ENCODE results near the gene FH. TPM values are rescaled to one million over a fixed set of nuclear protein-coding genes. Genes with fewer than 3 reads are reported as not detected.
A peak's percentile ranks its signal among the peaks of the same experiment; 100 is the strongest.

FH gene
- total and polyA plus RNA-seq, 2 donors (not counting 1 experiment from before 2014, with no cell fraction given) = 18.5 to 32.4 TPM

DNA sequence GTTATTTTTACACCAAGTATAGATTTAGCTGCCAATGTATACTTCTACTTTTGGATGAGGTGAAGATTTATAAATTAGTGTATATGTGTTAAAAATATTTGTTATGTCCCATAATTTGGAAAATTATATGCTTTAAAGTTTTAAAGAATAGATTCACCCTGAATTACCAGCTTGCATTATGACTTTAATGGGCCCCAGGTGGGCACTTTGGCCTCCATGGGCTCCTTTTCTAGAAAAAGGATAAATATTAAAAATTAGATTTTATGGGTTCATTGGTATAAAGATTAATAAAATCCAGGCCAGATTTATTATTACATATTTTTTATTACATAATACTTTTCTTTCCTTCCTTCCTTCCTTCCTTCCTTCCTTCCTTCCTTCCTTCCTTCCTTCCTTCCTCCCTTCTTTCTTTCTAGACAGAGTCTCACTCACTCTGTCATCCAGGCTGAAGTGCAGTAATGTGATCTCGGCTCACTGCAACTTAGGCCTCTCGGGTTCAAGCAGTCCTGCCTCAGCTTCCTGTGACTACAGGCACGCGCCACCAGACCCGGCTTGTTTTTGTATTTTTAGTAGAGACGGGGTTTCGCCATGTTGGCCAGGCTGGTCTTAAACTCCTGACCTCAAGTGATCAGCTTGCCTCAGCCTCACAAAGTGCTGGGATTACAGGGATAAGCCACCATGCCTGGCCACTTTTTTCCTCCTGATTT is 34.5 kb upstream of the FH start:
- DNase-seq (no peak), ATAC-seq (ENCODE audit: low read depth) (no peak)
- peak overlapping the region; percentile 19 for H3K4me3 Mint-ChIP-seq
- intact Hi-C loops (cut with micrococcal nuclease) = loop anchor here (5.0 kb wide), 2 partner anchors 43 to 73 kb away; no protein-coding TSS in a partner anchor
- peaks cover 3% of the 10 kb centered on the region for H3K27me3 Mint-ChIP-seq
- peaks cover 53% of the 10 kb centered on the region for H3K4me1 Mint-ChIP-seq
- peak overlapping the region; percentile 65 for H3K27ac Mint-ChIP-seq
- peaks cover 39 to 41% of the 10 kb centered on the region in 2 donors for H3K4me1 ChIP-seq (ENCODE audit: control insufficient read depth in 2 of 2, insufficient read depth in 2 of 2, low read length in 2 of 2)
- H4K20me1 ChIP-seq (ENCODE audit: control insufficient read depth, insufficient read depth, low read length, poor library complexity, severe bottlenecking) = no peaks in the 10 kb centered on the region
- no peak overlapping the region for H2AFZ ChIP-seq (ENCODE audit: insufficient read depth, low read depth, low read length, poor library complexity, severe bottlenecking)
- ChIA-PET POLR2A (no interaction called here), CTCF (interaction anchor here (0.5 to 1.2 kb wide), 7 partner anchors 11 to 397 kb away, joined by 3 to 6 read pairs (median 3); partner anchors contain the start of gene KMO)
- no peak overlapping the region for H3K27ac ChIP-seq (ENCODE audit: low read length in 2 of 2)
- no peaks in the 10 kb centered on the region for H3K27me3 ChIP-seq (replicated peaks in 1 of 4; ENCODE audit: control extremely low read depth in 1 of 4, control insufficient read depth in 3 of 4, insufficient read depth in 4 of 4, low read length in 3 of 4)
- no peak overlapping the region for H3K9ac ChIP-seq (ENCODE audit: low read length)
- no peaks in the 10 kb centered on the region for H3K9me3 Mint-ChIP-seq (ENCODE audit: insufficient read depth)
- 80% methylated on average over 7 of the region's 7 CpGs for WGBS (ENCODE audit: insufficient coverage)
- peaks cover 1 to 35% of the 10 kb centered on the region in 2 experiments for H3K36me3 ChIP-seq (replicated peaks in 1 of 2; ENCODE audit: control extremely low read depth in 1 of 2, control insufficient read depth in 1 of 2, extremely low read depth in 1 of 2, insufficient read depth in 2 of 2, low read length in 1 of 2)
- peaks cover 0 to 4% (median 0%) of the 10 kb centered on the region in 3 donors for H3K9me3 ChIP-seq (ENCODE audit: control extremely low read depth in 1 of 3, control insufficient read depth in 2 of 3, insufficient read depth in 1 of 3, low read length in 2 of 3)
- H3K4me2 ChIP-seq (replicated peaks; ENCODE audit: low read depth, low read length, poor library complexity, severe bottlenecking) = no peak overlapping the region
- peaks cover 24% of the 10 kb centered on the region for H3K79me2 ChIP-seq (ENCODE audit: control insufficient read depth, insufficient read depth, low read length)
- no peak overlapping the region for H3K4me3 ChIP-seq (ENCODE audit: control extremely low read depth in 1 of 5, extremely low read depth in 1 of 5, insufficient read depth in 1 of 5, low read depth in 2 of 5, low read length in 4 of 5)
- TF ChIP-seq, protein P1, sequence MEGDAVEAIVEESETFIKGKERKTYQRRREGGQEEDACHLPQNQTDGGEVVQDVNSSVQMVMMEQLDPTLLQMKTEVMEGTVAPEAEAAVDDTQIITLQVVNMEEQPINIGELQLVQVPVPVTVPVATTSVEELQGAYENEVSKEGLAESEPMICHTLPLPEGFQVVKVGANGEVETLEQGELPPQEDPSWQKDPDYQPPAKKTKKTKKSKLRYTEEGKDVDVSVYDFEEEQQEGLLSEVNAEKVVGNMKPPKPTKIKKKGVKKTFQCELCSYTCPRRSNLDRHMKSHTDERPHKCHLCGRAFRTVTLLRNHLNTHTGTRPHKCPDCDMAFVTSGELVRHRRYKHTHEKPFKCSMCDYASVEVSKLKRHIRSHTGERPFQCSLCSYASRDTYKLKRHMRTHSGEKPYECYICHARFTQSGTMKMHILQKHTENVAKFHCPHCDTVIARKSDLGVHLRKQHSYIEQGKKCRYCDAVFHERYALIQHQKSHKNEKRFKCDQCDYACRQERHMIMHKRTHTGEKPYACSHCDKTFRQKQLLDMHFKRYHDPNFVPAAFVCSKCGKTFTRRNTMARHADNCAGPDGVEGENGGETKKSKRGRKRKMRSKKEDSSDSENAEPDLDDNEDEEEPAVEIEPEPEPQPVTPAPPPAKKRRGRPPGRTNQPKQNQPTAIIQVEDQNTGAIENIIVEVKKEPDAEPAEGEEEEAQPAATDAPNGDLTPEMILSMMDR (IDR thresholded peaks at IDR 0.05) = no peak
- no peak for TF ChIP-seq EZH2 (IDR thresholded peaks at IDR 0.05; ENCODE audit: borderline replicate concordance, insufficient read depth, low read depth, low read length, poor library complexity, severe bottlenecking)
